Measurements from ENCODE around the gene KIF1B. TPM values are rescaled to one million over a fixed set of nuclear protein-coding genes. Genes with fewer than 3 reads are reported as not detected.

The KIF1B gene
- total RNA-seq, 1 experiment from 2014 or later: 22.7 TPM

- H3K4me3 ChIP-seq: no peak overlapping the region
- H3K36me3 ChIP-seq (ENCODE audit: low read depth): no peaks in the 10 kb centered on the region
- DNase-seq: no peak
- POLR2A ChIA-PET (ENCODE audit: unreplicated experiment): no interaction called here
- intact Hi-C loops (cut with micrococcal nuclease; ENCODE audit: unreplicated experiment): no loop called here
- H4K20me1 ChIP-seq (ENCODE audit: insufficient read depth): no peaks in the 10 kb centered on the region
- no peaks in the 10 kb centered on the region for H3K79me2 ChIP-seq (ENCODE audit: low read depth)
- H3K4me2 ChIP-seq: no peak overlapping the region
- H2AFZ ChIP-seq: no peak overlapping the region
- H3K9me3 ChIP-seq (ENCODE audit: insufficient read depth, low read depth): no peaks in the 10 kb centered on the region
- CTCF ChIA-PET: no interaction called here
- no TSS peak for BruUV-seq (replicated peaks)
- no peaks in the 10 kb centered on the region for H3K9me2 ChIP-seq (ENCODE audit: insufficient read depth)
- H3K27me3 ChIP-seq (ENCODE audit: insufficient read depth, low read depth): no peaks in the 10 kb centered on the region
- peaks cover 44% of the 10 kb centered on the region for H3F3A ChIP-seq (ENCODE audit: insufficient read depth, low read depth)
- TF ChIP-seq CTCF (conservative IDR thresholded peaks at IDR 0.05) (no peak), EZH2 (IDR thresholded peaks at IDR 0.05; ENCODE audit: low read depth) (no peak)
- no peak overlapping the region for H3K27ac ChIP-seq
- H3K4me1 ChIP-seq (replicated peaks; ENCODE audit: insufficient read depth): peaks cover 47% of the 10 kb centered on the region
Observed at GRCh38 chr1:10384219-10384618, 173.8 kb downstream of the KIF1B start.

GRCh38 chr1:10386761-10387676 lies 176.6 kb downstream of the KIF1B start:
- CTCF ChIA-PET: interaction anchor here (0.6 to 0.7 kb wide), 7 partner anchors 177 to 886 kb away, joined by 3 to 19 read pairs (median 4); partner anchors contain the start of gene MTOR
- TF ChIP-seq CTCF (conservative IDR thresholded peaks at IDR 0.05) (no peak), EZH2 (IDR thresholded peaks at IDR 0.05; ENCODE audit: low read depth) (no peak)

GRCh38 chr1:10387677-10388386 lies 177.5 kb downstream of the KIF1B start:
- CTCF ChIA-PET: interaction anchor here (0.6 to 0.7 kb wide), 4 partner anchors 304 to 874 kb away, joined by 3 to 19 read pairs (median 7); partner anchors contain the start of gene MTOR
- H4K20me1 ChIP-seq (ENCODE audit: insufficient read depth): no peaks in the 10 kb centered on the region
- peak overlapping the region; percentile 69 for H3K4me2 ChIP-seq
- H2AFZ ChIP-seq: 0 out of 2 replicates have a peak overlapping the region, but pooled peaks have one; percentile 39
- POLR2A ChIA-PET (ENCODE audit: unreplicated experiment): interaction anchor here (0.6 to 1.0 kb wide), 3 partner anchors 11 to 545 kb away, joined by 5 to 12 read pairs (median 8); partner anchors contain the start of gene PGD
- H3F3A ChIP-seq (ENCODE audit: insufficient read depth, low read depth): peaks cover 24% of the 10 kb centered on the region
- H3K36me3 ChIP-seq (ENCODE audit: low read depth): no peaks in the 10 kb centered on the region
- peaks cover 23% of the 10 kb centered on the region for H3K4me1 ChIP-seq (replicated peaks; ENCODE audit: insufficient read depth)
- H3K79me2 ChIP-seq (ENCODE audit: low read depth): no peaks in the 10 kb centered on the region
- H3K27ac ChIP-seq: peak overlapping the region; percentile 96
- H3K9me2 ChIP-seq (ENCODE audit: insufficient read depth): no peaks in the 10 kb centered on the region
- TSS peak; percentile 41 for BruUV-seq (replicated peaks)
- peak overlapping the region; percentile 9; the same call in 1 of the 2 replicates for H3K4me3 ChIP-seq
- TF ChIP-seq CTCF (conservative IDR thresholded peaks at IDR 0.05) (no peak), EZH2 (IDR thresholded peaks at IDR 0.05; ENCODE audit: low read depth) (no peak)
- intact Hi-C loops (cut with micrococcal nuclease; ENCODE audit: unreplicated experiment): loop anchor here (1.0 kb wide), 1 partner anchor 10 kb away; no protein-coding TSS in a partner anchor
- no peaks in the 10 kb centered on the region for H3K9me3 ChIP-seq (ENCODE audit: insufficient read depth, low read depth)
- H3K27me3 ChIP-seq (ENCODE audit: insufficient read depth, low read depth): no peaks in the 10 kb centered on the region
- peak in 1 of 2 experiments; percentile 63 for DNase-seq

More at GRCh38 chr1:10386761-10387676, 176.6 kb downstream of the KIF1B start:
- Histone ChIP-seq H3K79me2 (ENCODE audit: low read depth) (no peaks in the 10 kb centered on the region), H3K9me3 (ENCODE audit: insufficient read depth, low read depth) (no peaks in the 10 kb centered on the region), H3K27me3 (ENCODE audit: insufficient read depth, low read depth) (no peaks in the 10 kb centered on the region), H3K9me2 (ENCODE audit: insufficient read depth) (no peaks in the 10 kb centered on the region), H3K4me1 (replicated peaks; ENCODE audit: insufficient read depth) (peaks cover 23% of the 10 kb centered on the region), H3F3A (ENCODE audit: insufficient read depth, low read depth) (peaks cover 24% of the 10 kb centered on the region), H3K36me3 (ENCODE audit: low read depth) (no peaks in the 10 kb centered on the region), H3K4me3 (0 out of 2 replicates have a peak overlapping the region, but pooled peaks have one; percentile 9), H4K20me1 (ENCODE audit: insufficient read depth) (no peaks in the 10 kb centered on the region), H2AFZ (no peak overlapping the region), H3K4me2 (peak overlapping the region; percentile 69), H3K27ac (peak overlapping the region; percentile 96)
- POLR2A ChIA-PET (ENCODE audit: unreplicated experiment): interaction anchor here (0.6 to 0.7 kb wide), 4 partner anchors 13 to 544 kb away, joined by 3 to 12 read pairs (median 6); no protein-coding TSS in a partner anchor
- no peak for DNase-seq
- intact Hi-C loops (cut with micrococcal nuclease; ENCODE audit: unreplicated experiment): no loop called here
- BruUV-seq (replicated peaks): TSS peak; percentile 21
